Endothelial cell of umbilical vein (primary cell): Measurements from ENCODE around the gene LSM3. TPM values are rescaled to one million over a fixed set of nuclear protein-coding genes. Genes with fewer than 3 reads are reported as not detected.

ENCODE experiments used
- BruUV-seq: library from RNA; stranded (reverse); fragments of 400-500 nt; replicated peaks from 2 replicates; lab custom pipeline; 2021; lab: Mats Ljungman, UMichigan
- CTCF ChIA-PET: fragments of 300-600, 350-600 bp; sonication (Branson Sonifier 250); formaldehyde crosslinking; loops from one replicate; lab custom pipeline; 2021; ENCODE audit warnings: antibody characterized with exemption, inconsistent platforms; lab: Charles Lee
- POLR2A ChIA-PET: fragments of 300-600, 350-600 bp; sonication (Branson Sonifier 250); formaldehyde crosslinking; loops from one replicate; lab custom pipeline; 2021; ENCODE audit warnings: antibody characterized with exemption, inconsistent platforms; lab: Charles Lee
- DNase-seq: peaks from one replicate; pipeline ENCODE4 v3.0.0-alpha.2; 2011; ENCODE audit warnings: low read depth, low spot score
- FAIRE-seq: peaks from 2 replicates; lab custom pipeline; 2011; peaks lifted over from hg19 to GRCh38; lab: Jason Lieb, UNC
- H2AFZ ChIP-seq: 2 replicates; pipeline ENCODE4 v1.6.0; 2012; ENCODE audit warnings: low read depth, low read length, control low read depth, inconsistent platforms
- H3K27ac ChIP-seq: 2 replicates; pipeline ENCODE4 v1.5.1; 2011; ENCODE audit warnings: low read depth, mild to moderate bottlenecking, control low read depth, low read length, moderate library complexity; ENCODE audit not compliant: insufficient read depth
- H3K27me3 ChIP-seq, 2 experiments: 2 replicates each; pipeline versions ENCODE4 v1.6.0 to v1.6.1; 2011; ENCODE audit warnings: low read length in 2 of 2, mixed read lengths in 1 of 2; ENCODE audit not compliant: control insufficient read depth in 2 of 2, insufficient read depth in 2 of 2
- H3K36me3 ChIP-seq, 2 experiments: 2 replicates in 1 of 2; 3 replicates in 1 of 2; pipeline ENCODE4 v1.5.1; 2011; ENCODE audit warnings: low read length in 2 of 2, mild to moderate bottlenecking in 1 of 2, moderate library complexity in 1 of 2; ENCODE audit not compliant: control insufficient read depth in 2 of 2, insufficient read depth in 2 of 2; ENCODE audit errors: extremely low read depth in 1 of 2
- H3K4me1 ChIP-seq: 3 replicates; pipeline ENCODE4 v1.5.1; 2011; ENCODE audit warnings: mild to moderate bottlenecking, low read length; ENCODE audit not compliant: control insufficient read depth, insufficient read depth; ENCODE audit errors: extremely low read depth
- H3K4me2 ChIP-seq: 2 replicates; pipeline ENCODE4 v1.6.1; 2011; ENCODE audit warnings: low read length, control low read depth, mixed read lengths; ENCODE audit not compliant: insufficient read depth
- H3K4me3 ChIP-seq, 3 experiments: fragments of 200-600 bp in 1 of 3; sonication (generic), shearing (Covaris generic) in 1 of 3; replicated peaks in 1 of 3; 2 replicates each; pipeline ENCODE4 v1.5.1; 2011 to 2016; ENCODE audit warnings: control low read depth in 3 of 3, low read length in 3 of 3, mild to moderate bottlenecking in 2 of 3, inconsistent platforms in 1 of 3, low read depth in 1 of 3, moderate library complexity in 1 of 3; ENCODE audit not compliant: insufficient read depth in 1 of 3
- H3K79me2 ChIP-seq: 2 replicates; pipeline ENCODE4 v1.6.0; 2012; ENCODE audit warnings: low read length, inconsistent platforms; ENCODE audit not compliant: control insufficient read depth, insufficient read depth
- H3K9ac ChIP-seq: replicated peaks from 2 replicates; pipeline ENCODE3; 2011; ENCODE audit warnings: low read length, control low read depth; ENCODE audit not compliant: insufficient read depth; ENCODE audit errors: extremely low read depth
- H3K9me1 ChIP-seq: replicated peaks from 3 replicates; pipeline ENCODE4 v1.6.0; 2011; ENCODE audit warnings: mild to moderate bottlenecking, low read length; ENCODE audit not compliant: control insufficient read depth, insufficient read depth; ENCODE audit errors: extremely low read depth
- H3K9me3 ChIP-seq: replicated peaks from 2 replicates; pipeline ENCODE4 v1.5.1; 2012; ENCODE audit warnings: low read length, inconsistent platforms; ENCODE audit not compliant: control insufficient read depth, insufficient read depth
- H4K20me1 ChIP-seq: replicated peaks from 2 replicates; pipeline ENCODE3; 2011; ENCODE audit warnings: mild to moderate bottlenecking, low read length; ENCODE audit not compliant: control insufficient read depth, insufficient read depth; ENCODE audit errors: extremely low read depth
- EZH2 ChIP-seq: IDR thresholded peaks from 2 replicates; pipeline ENCODE4 v1.6.1; 2012; ENCODE audit warnings: borderline replicate concordance, low read depth, mild to moderate bottlenecking, moderate library complexity, low read length, inconsistent platforms; ENCODE audit not compliant: severe bottlenecking
- FOS ChIP-seq: IDR thresholded peaks from 2 replicates; pipeline ENCODE4 v1.6.1; 2011; ENCODE audit warnings: mild to moderate bottlenecking, low read length, moderate library complexity, borderline replicate concordance; ENCODE audit not compliant: insufficient read depth
- GATA2 ChIP-seq: IDR thresholded peaks from 2 replicates; pipeline ENCODE4 v1.7.0; 2011; ENCODE audit warnings: low read depth, mild to moderate bottlenecking, moderate library complexity, mixed read lengths, low read length; ENCODE audit not compliant: insufficient read length, insufficient read depth
- JUN ChIP-seq: IDR thresholded peaks from 2 replicates; pipeline ENCODE4 v1.6.1; 2011; ENCODE audit warnings: borderline replicate concordance, low read depth; ENCODE audit not compliant: insufficient read length, insufficient read depth
- MAX ChIP-seq: IDR thresholded peaks from 2 replicates; pipeline ENCODE4 v1.6.1; 2011; ENCODE audit not compliant: insufficient read depth, insufficient read length
- MYC ChIP-seq: IDR thresholded peaks from one replicate; pipeline ENCODE4 v1.6.1; 2011; ENCODE audit warnings: mild to moderate bottlenecking, low read depth, low read length
- POLR2A ChIP-seq: IDR thresholded peaks from 2 replicates; pipeline ENCODE4 v1.6.1; 2012; ENCODE audit warnings: low read depth, mild to moderate bottlenecking, control low read depth, low read length
- POLR2AphosphoS5 ChIP-seq: IDR thresholded peaks from 2 replicates; pipeline ENCODE4 v1.6.1; 2012; ENCODE audit warnings: low read depth, mild to moderate bottlenecking, control low read depth, low read length, moderate library complexity; ENCODE audit not compliant: insufficient read depth
- dilution Hi-C: fragments of 300-500 bp; cut with MboI; formaldehyde crosslinking; loops from one replicate; pipeline ENCODE4 v1.15.0; 2019; ENCODE audit warnings: low sequenced_read_pairs; ENCODE audit not compliant: extremely low pct_ligation_motif_present
- intact Hi-C: fragments of 100-400 bp; cut with micrococcal nuclease; formaldehyde crosslinking; loops from one replicate; pipeline ENCODE4 v1.10.0; 2022
- polyA plus RNA-seq, 4 experiments: library from polyadenylated mRNA; depleted of rRNA in 3 of 4; stranded (reverse) in 3 of 4; unstranded in 1 of 4; fragments of >200 nt; gene quantifications; 2 replicates each; pipeline versions ENCODE4 v1.2.1 to v1.2.3, GENCODE V29; 2011 to 2012; ENCODE audit warnings: missing spikeins in 1 of 4
- total RNA-seq: library from RNA; stranded (reverse); gene quantifications from 2 replicates; pipeline ENCODE4 v1.2.3, GENCODE V29; 2021
- TF ChIP-seq, protein P1 (sequence below), 2 donors: IDR thresholded peaks; 1 replicate in 1 of 2; 2 replicates in 1 of 2; pipeline ENCODE4 v1.5.1; 2011; ENCODE audit warnings: low read length in 2 of 2, mild to moderate bottlenecking in 2 of 2, moderate library complexity in 2 of 2, control low read depth in 1 of 2, inconsistent platforms in 1 of 2, low read depth in 1 of 2; ENCODE audit not compliant: insufficient read depth in 1 of 2; ENCODE audit errors: extremely low read depth in 1 of 2

LSM3 gene
- total and polyA plus RNA-seq, 2 donors (not counting 3 experiments of a cell fraction or from before 2014, with no cell fraction given): 4.4 to 13.0 TPM

DNA sequence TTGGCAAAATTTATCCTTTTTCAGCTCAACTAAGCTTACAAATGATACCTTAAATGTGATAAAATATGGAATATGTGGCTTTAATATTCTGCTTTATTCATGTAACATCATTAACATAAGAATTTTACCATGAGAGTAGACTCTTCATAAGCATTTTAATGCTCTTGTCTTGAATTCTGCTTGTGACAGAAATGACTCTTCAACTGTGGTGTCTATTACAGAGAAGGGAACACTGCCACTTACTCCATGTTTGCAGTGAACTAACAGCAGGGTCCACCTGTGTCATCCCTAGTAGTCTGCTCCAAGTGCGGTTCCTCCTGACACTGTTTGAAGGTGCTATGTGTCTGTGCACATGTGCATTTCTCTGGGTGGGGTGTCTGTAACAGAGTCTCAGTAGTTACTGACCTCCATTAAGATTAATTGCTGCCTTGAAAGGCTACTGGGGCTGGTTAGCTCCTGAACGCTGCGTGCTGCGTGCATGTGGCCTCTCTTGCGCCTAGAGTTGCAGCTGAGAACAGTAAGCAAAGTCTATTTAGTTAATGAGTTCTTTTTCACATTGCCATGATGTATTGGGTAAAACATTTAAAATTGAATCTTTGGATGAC lies 8.3 kb downstream of the LSM3 start:
- Histone ChIP-seq H3K9me3 (no peaks in the 10 kb centered on the region), H3K36me3 (peaks cover 3 to 7% of the 10 kb centered on the region in 2 experiments), H3K4me2 (no peak overlapping the region), H3K4me3 (no peak overlapping the region), H2AFZ (no peak overlapping the region), H3K27ac (no peak overlapping the region), H3K4me1 (no peaks in the 10 kb centered on the region), H3K79me2 (peaks cover 19% of the 10 kb centered on the region), H3K27me3 (no peaks in the 10 kb centered on the region), H4K20me1 (no peaks in the 10 kb centered on the region), H3K9ac (no peak overlapping the region), H3K9me1 (no peaks in the 10 kb centered on the region)
- CTCF ChIA-PET: interaction anchor here (1.4 kb wide), 1 partner anchor 17 kb away, joined by 6 read pairs; no protein-coding TSS in a partner anchor
- intact Hi-C loops (no loop called here), dilution Hi-C loops (no loop called here)
- DNase-seq (no peak), FAIRE-seq (no peak)
- POLR2A ChIA-PET: no interaction called here
- no TSS peak for BruUV-seq
- TF ChIP-seq, protein P1, sequence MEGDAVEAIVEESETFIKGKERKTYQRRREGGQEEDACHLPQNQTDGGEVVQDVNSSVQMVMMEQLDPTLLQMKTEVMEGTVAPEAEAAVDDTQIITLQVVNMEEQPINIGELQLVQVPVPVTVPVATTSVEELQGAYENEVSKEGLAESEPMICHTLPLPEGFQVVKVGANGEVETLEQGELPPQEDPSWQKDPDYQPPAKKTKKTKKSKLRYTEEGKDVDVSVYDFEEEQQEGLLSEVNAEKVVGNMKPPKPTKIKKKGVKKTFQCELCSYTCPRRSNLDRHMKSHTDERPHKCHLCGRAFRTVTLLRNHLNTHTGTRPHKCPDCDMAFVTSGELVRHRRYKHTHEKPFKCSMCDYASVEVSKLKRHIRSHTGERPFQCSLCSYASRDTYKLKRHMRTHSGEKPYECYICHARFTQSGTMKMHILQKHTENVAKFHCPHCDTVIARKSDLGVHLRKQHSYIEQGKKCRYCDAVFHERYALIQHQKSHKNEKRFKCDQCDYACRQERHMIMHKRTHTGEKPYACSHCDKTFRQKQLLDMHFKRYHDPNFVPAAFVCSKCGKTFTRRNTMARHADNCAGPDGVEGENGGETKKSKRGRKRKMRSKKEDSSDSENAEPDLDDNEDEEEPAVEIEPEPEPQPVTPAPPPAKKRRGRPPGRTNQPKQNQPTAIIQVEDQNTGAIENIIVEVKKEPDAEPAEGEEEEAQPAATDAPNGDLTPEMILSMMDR (IDR thresholded peaks at IDR 0.05; ENCODE audit: extremely low read depth in 1 of 2, insufficient read depth in 1 of 2, low read depth in 1 of 2, low read length in 2 of 2): no peak
- TF ChIP-seq JUN (no peak), MAX (no peak), MYC (no peak), POLR2AphosphoS5 (no peak), FOS (no peak), EZH2 (no peak), POLR2A (no peak), GATA2 (no peak)
